SU-DHL-6 (cell line): ENCODE results near the gene CRIM1.

Experiments
- H2AFZ ChIP-seq: fragments of 200-600 bp; sonication (generic); 2 replicates; pipeline ENCODE4 v1.6.1; 2014; ENCODE audit warnings: low read depth, mild to moderate bottlenecking, moderate library complexity, mixed read lengths, antibody characterized with exemption, low read length; ENCODE audit not compliant: severe bottlenecking
- H3F3A ChIP-seq: fragments of 200-600 bp; shearing (Covaris generic); 2 replicates; pipeline ENCODE4 v1.6.0; 2016; ENCODE audit warnings: antibody characterized with exemption, mild to moderate bottlenecking; ENCODE audit not compliant: insufficient read depth
- H3K27ac ChIP-seq: fragments of 200-600 bp; sonication (generic); 2 replicates; pipeline ENCODE4 v1.5.1; 2016; ENCODE audit warnings: low read depth, mild to moderate bottlenecking, low read length, moderate library complexity, mixed read lengths
- H3K27me3 ChIP-seq: fragments of 200-600 bp; sonication (generic), shearing (Covaris generic); 2 replicates; pipeline ENCODE4 v1.6.0; 2014; ENCODE audit warnings: mild to moderate bottlenecking, low read length
- H3K36me3 ChIP-seq: fragments of 200-600 bp; sonication (generic); 2 replicates; pipeline ENCODE4 v1.6.1; 2014; ENCODE audit warnings: mild to moderate bottlenecking, low read length, mixed read lengths
- H3K4me2 ChIP-seq: fragments of 300-600, 200-600 bp; shearing (Covaris generic), sonication (generic); 2 replicates; pipeline ENCODE4 v1.6.0; 2014; ENCODE audit warnings: low read length, low read depth, mild to moderate bottlenecking; ENCODE audit not compliant: poor library complexity, severe bottlenecking
- H3K4me3 ChIP-seq: fragments of 200-600 bp; sonication (generic); 2 replicates; pipeline ENCODE4 v1.5.1; 2014; ENCODE audit warnings: antibody characterized with exemption, low read length, mild to moderate bottlenecking, mixed read lengths; ENCODE audit not compliant: insufficient read depth, poor library complexity, severe bottlenecking
- H3K79me2 ChIP-seq: fragments of 200-600 bp; sonication (generic); 2 replicates; pipeline ENCODE4 v1.6.1; 2014; ENCODE audit warnings: mild to moderate bottlenecking, low read length, moderate library complexity; ENCODE audit not compliant: insufficient read depth
- H3K9ac ChIP-seq: fragments of 200-600 bp; sonication (generic); 2 replicates; pipeline ENCODE4 v1.7.0; 2014; ENCODE audit warnings: mild to moderate bottlenecking, low read length
- H3K9me2 ChIP-seq: fragments of 200-600 bp; sonication (generic); replicated peaks from 2 replicates; pipeline ENCODE4 v1.6.1; 2014; ENCODE audit warnings: low read length; ENCODE audit not compliant: insufficient read depth
- H3K9me3 ChIP-seq: fragments of 200-600 bp; sonication (generic); 2 replicates; pipeline ENCODE4 v1.6.1; 2014; ENCODE audit warnings: low read length, mixed read lengths; ENCODE audit not compliant: insufficient read depth
- H4K20me1 ChIP-seq: fragments of 200-600 bp; sonication (generic); 2 replicates; pipeline ENCODE4 v1.6.1; 2014; ENCODE audit warnings: low read depth, mild to moderate bottlenecking, antibody characterized with exemption, low read length, moderate library complexity, mixed read lengths
- EZH2phosphoT487 ChIP-seq: fragments of 200-600 bp; sonication (generic), shearing (Covaris generic); conservative IDR thresholded peaks from 2 replicates; pipeline ENCODE4 v1.6.1; 2018; ENCODE audit warnings: mild to moderate bottlenecking, antibody characterized with exemption, low read length, moderate library complexity, mixed read lengths
- TF ChIP-seq, protein P1 (sequence below): fragments of 200-600 bp; sonication (generic); IDR thresholded peaks from one replicate; pipeline ENCODE4 v1.5.1; 2017; ENCODE audit warnings: antibody characterized with exemption, mild to moderate bottlenecking, low read length, moderate library complexity; ENCODE audit not compliant: insufficient read depth, poor library complexity, severe bottlenecking

CRIM1 gene

DNA sequence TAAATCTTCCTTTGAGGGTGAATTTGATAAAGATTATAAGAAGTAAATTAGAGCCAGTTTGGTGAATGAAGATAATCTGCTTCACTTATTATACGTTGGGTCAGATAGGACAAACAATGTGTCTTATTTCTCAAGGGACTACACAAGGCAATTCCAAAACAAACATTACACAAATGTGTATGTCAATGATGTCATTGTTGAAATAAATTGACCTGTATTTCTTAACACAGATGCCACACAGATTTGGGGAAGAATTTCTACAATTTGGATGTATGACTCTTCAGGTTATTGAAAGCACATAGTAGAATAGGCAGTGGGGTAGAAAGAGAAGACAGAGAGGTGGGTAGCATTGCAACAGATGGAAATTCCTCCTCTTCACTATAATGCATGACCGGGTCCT is 6.9 kb upstream of the CRIM1 start:
- Histone ChIP-seq H3K27me3 (no peaks in the 10 kb centered on the region), H3K4me3 (no peak overlapping the region), H3K9me3 (no peaks in the 10 kb centered on the region), H3K27ac (no peak overlapping the region), H3K36me3 (no peaks in the 10 kb centered on the region), H3K9me2 (no peaks in the 10 kb centered on the region), H3K4me2 (no peak overlapping the region), H3K79me2 (no peaks in the 10 kb centered on the region), H3F3A (no peaks in the 10 kb centered on the region), H3K9ac (no peak overlapping the region), H4K20me1 (no peaks in the 10 kb centered on the region), H2AFZ (no peak overlapping the region)
- TF ChIP-seq EZH2phosphoT487: no peak
- TF ChIP-seq, protein P1, sequence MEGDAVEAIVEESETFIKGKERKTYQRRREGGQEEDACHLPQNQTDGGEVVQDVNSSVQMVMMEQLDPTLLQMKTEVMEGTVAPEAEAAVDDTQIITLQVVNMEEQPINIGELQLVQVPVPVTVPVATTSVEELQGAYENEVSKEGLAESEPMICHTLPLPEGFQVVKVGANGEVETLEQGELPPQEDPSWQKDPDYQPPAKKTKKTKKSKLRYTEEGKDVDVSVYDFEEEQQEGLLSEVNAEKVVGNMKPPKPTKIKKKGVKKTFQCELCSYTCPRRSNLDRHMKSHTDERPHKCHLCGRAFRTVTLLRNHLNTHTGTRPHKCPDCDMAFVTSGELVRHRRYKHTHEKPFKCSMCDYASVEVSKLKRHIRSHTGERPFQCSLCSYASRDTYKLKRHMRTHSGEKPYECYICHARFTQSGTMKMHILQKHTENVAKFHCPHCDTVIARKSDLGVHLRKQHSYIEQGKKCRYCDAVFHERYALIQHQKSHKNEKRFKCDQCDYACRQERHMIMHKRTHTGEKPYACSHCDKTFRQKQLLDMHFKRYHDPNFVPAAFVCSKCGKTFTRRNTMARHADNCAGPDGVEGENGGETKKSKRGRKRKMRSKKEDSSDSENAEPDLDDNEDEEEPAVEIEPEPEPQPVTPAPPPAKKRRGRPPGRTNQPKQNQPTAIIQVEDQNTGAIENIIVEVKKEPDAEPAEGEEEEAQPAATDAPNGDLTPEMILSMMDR: no peak

DNA sequence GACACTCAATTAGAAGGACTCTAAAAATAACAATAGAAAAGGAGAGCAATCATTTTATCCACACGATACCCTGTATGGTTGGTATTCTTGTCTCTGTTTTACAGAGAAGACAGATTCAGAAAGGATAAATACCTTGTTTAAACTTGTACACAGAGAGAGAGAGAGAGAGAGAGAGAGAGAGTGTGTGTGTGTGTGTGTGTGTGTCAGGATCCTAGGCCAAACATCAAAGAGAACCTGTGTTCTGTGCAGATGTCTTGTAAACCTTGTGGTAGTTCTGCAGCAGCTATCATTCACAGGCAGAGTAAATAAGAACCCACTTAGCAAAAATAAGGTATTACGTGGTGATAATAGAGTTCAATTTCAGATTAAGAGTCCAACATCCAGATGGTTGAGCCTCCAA is 4.3 kb upstream of the CRIM1 start:
- H3K36me3 ChIP-seq: no peaks in the 10 kb centered on the region
- no peak overlapping the region for H3K27ac ChIP-seq
- no peaks in the 10 kb centered on the region for H3K9me2 ChIP-seq
- no peak for TF ChIP-seq EZH2phosphoT487
- TF ChIP-seq, protein P1: no peak
- H3K4me3 ChIP-seq: no peak overlapping the region
- H2AFZ ChIP-seq: no peak overlapping the region
- no peaks in the 10 kb centered on the region for H3K9me3 ChIP-seq
- no peaks in the 10 kb centered on the region for H3F3A ChIP-seq
- H4K20me1 ChIP-seq: no peaks in the 10 kb centered on the region
- H3K4me2 ChIP-seq: no peak overlapping the region
- H3K27me3 ChIP-seq: no peaks in the 10 kb centered on the region
- H3K79me2 ChIP-seq: no peaks in the 10 kb centered on the region
- H3K9ac ChIP-seq: no peak overlapping the region

DNA sequence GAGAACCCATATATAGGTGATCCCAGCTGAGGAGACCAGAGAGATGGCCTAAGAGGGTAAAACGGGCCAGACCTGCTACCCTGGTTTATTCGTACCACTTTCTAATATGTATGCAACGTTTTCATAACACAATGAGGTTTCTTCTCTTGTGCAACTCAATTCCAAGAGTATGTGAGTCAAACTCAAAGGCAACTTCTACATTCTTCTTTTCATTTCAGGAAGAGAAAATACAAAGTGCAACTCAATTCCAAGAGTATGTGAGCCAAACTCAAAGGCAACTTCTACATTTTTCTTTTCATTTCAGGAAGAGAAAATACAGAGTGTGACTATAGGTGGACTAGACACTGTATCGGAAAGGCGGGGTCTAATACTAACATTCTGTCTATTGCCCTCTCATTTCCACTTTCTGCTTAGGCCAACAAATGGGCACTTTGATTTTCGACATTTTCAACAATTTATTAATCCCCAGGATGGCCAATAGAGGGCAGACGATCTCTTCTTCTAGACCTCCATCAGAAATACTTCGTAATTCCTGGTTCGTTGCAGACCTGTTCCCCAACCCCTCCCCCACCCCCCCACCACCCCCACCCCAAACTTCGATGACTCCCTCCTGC is 3.7 kb upstream of the CRIM1 start:
- Histone ChIP-seq H3F3A (no peaks in the 10 kb centered on the region), H3K9ac (no peak overlapping the region), H3K9me3 (no peaks in the 10 kb centered on the region), H3K27me3 (no peaks in the 10 kb centered on the region), H3K4me3 (no peak overlapping the region), H3K9me2 (no peaks in the 10 kb centered on the region), H2AFZ (no peak overlapping the region), H3K27ac (no peak overlapping the region), H3K79me2 (no peaks in the 10 kb centered on the region), H3K4me2 (no peak overlapping the region), H4K20me1 (no peaks in the 10 kb centered on the region), H3K36me3 (no peaks in the 10 kb centered on the region)
- TF ChIP-seq, protein P1: peak; percentile 21
- no peak for TF ChIP-seq EZH2phosphoT487
